KMS-11 (cell line): ENCODE data around the gene SYT1.
A peak's percentile ranks its signal among the peaks of the same experiment; 100 is the strongest.

Source experiments
- H2AFZ ChIP-seq: fragments of 200-600 bp; sonication (generic); 2 replicates; pipeline ENCODE4 v1.6.1; 2016; ENCODE audit warnings: antibody characterized with exemption, mixed run types, low read depth
- H3K27ac ChIP-seq: fragments of 200-600 bp; sonication (generic); 2 replicates; pipeline ENCODE4 v1.6.1; 2016; ENCODE audit warnings: mild to moderate bottlenecking, mixed run types
- H3K27me3 ChIP-seq: fragments of 200-600 bp; sonication (generic); 2 replicates; pipeline ENCODE4 v1.6.1; 2017; ENCODE audit warnings: mild to moderate bottlenecking, low read depth, mixed run types, moderate library complexity; ENCODE audit not compliant: insufficient read depth
- H3K36me3 ChIP-seq: fragments of 200-600 bp; sonication (generic); 2 replicates; pipeline ENCODE4 v1.6.1; 2017; ENCODE audit warnings: mild to moderate bottlenecking, mixed run types; ENCODE audit not compliant: insufficient read depth
- H3K4me1 ChIP-seq: fragments of 200-600 bp; sonication (generic); 2 replicates; pipeline ENCODE4 v1.6.1; 2016; ENCODE audit warnings: mild to moderate bottlenecking, low read depth, mixed run types; ENCODE audit not compliant: poor library complexity, severe bottlenecking
- H3K4me2 ChIP-seq: fragments of 200-600 bp; sonication (generic); 2 replicates; pipeline ENCODE4 v1.7.0; 2016; ENCODE audit warnings: mild to moderate bottlenecking, mixed run types
- H3K4me3 ChIP-seq: fragments of 200-600 bp; sonication (generic); IDR thresholded peaks from 2 replicates; pipeline ENCODE4 v1.6.1; 2017; ENCODE audit warnings: low read depth, low read length, mixed read lengths; ENCODE audit not compliant: insufficient read depth
- H3K79me2 ChIP-seq: fragments of 200-600 bp; sonication (generic); 2 replicates; pipeline ENCODE4 v1.6.1; 2016; ENCODE audit warnings: low read depth, mixed run types; ENCODE audit not compliant: insufficient read depth
- H3K9ac ChIP-seq: fragments of 200-600 bp; sonication (generic); 2 replicates; pipeline ENCODE4 v1.6.1; 2016; ENCODE audit warnings: mild to moderate bottlenecking, mixed run types
- H4K20me1 ChIP-seq: fragments of 200-600 bp; sonication (generic); 2 replicates; pipeline ENCODE4 v1.6.1; 2016; ENCODE audit warnings: mild to moderate bottlenecking, mixed run types; ENCODE audit not compliant: insufficient read depth
- TF ChIP-seq, protein P1 (sequence below): fragments of 200-600 bp; sonication (generic); conservative IDR thresholded peaks from 2 replicates; pipeline ENCODE4 v1.6.1; 2017; ENCODE audit warnings: low read depth, mild to moderate bottlenecking, antibody characterized with exemption, low read length, moderate library complexity, mixed read lengths

SYT1 gene

DNA sequence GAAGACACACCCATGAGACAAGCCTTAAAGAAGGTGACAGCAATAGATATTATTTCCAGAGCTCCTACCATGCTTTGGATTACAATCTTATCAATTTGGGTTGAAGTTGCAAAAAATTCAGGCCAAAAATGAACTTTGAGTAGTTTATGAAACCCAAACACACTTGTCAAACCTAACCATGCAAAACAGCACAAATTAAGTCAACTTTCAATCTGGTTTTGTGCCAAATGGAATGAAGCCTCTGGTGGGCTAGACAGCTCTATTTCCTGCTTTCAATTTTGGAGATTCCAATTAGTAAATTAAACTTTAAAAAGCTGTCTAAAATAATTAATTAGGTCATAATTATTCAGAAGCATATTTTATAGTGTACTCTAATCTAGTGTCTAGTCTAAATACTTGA, 203.4 kb downstream of the SYT1 start:
- no peaks in the 10 kb centered on the region for H3K27me3 ChIP-seq
- no peaks in the 10 kb centered on the region for H4K20me1 ChIP-seq
- TF ChIP-seq, protein P1, sequence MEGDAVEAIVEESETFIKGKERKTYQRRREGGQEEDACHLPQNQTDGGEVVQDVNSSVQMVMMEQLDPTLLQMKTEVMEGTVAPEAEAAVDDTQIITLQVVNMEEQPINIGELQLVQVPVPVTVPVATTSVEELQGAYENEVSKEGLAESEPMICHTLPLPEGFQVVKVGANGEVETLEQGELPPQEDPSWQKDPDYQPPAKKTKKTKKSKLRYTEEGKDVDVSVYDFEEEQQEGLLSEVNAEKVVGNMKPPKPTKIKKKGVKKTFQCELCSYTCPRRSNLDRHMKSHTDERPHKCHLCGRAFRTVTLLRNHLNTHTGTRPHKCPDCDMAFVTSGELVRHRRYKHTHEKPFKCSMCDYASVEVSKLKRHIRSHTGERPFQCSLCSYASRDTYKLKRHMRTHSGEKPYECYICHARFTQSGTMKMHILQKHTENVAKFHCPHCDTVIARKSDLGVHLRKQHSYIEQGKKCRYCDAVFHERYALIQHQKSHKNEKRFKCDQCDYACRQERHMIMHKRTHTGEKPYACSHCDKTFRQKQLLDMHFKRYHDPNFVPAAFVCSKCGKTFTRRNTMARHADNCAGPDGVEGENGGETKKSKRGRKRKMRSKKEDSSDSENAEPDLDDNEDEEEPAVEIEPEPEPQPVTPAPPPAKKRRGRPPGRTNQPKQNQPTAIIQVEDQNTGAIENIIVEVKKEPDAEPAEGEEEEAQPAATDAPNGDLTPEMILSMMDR = no peak
- no peaks in the 10 kb centered on the region for H3K36me3 ChIP-seq
- peak overlapping the region; percentile 85 for H3K27ac ChIP-seq
- peaks cover 100% of the 10 kb centered on the region for H3K4me1 ChIP-seq
- H3K4me2 ChIP-seq = peak overlapping the region; percentile 99
- peak overlapping the region; percentile 31; the same call in 1 of the 2 replicates for H3K9ac ChIP-seq
- no peak overlapping the region for H3K4me3 ChIP-seq
- H3K79me2 ChIP-seq = no peaks in the 10 kb centered on the region
- H2AFZ ChIP-seq = peak overlapping the region; percentile 31

GRCh38 chr12:79069009-79069408, 204.4 kb downstream of the SYT1 start:
- TF ChIP-seq, protein P1 = no peak
- H3K9ac ChIP-seq = peak overlapping the region; percentile 31; the same call in 1 of the 2 replicates
- H3K4me2 ChIP-seq = peak overlapping the region; percentile 99
- H3K27me3 ChIP-seq = no peaks in the 10 kb centered on the region
- H3K4me1 ChIP-seq = peaks cover 98% of the 10 kb centered on the region
- H3K27ac ChIP-seq = peak overlapping the region; percentile 85
- H3K36me3 ChIP-seq = no peaks in the 10 kb centered on the region
- H2AFZ ChIP-seq = peak overlapping the region; percentile 31; the same call in 1 of the 2 replicates
- H3K79me2 ChIP-seq = no peaks in the 10 kb centered on the region
- no peak overlapping the region for H3K4me3 ChIP-seq
- H4K20me1 ChIP-seq = no peaks in the 10 kb centered on the region

GRCh38 chr12:79071498-79071897, 206.9 kb downstream of the SYT1 start:
- no peaks in the 10 kb centered on the region for H4K20me1 ChIP-seq
- peak overlapping the region; percentile 85; the same call in 1 of the 2 replicates for H3K27ac ChIP-seq
- no peak overlapping the region for H3K4me3 ChIP-seq
- no peaks in the 10 kb centered on the region for H3K36me3 ChIP-seq
- no peaks in the 10 kb centered on the region for H3K27me3 ChIP-seq
- peak overlapping the region; percentile 42 for H2AFZ ChIP-seq
- no peaks in the 10 kb centered on the region for H3K79me2 ChIP-seq
- no peak overlapping the region for H3K9ac ChIP-seq
- peak overlapping the region; percentile 99 for H3K4me2 ChIP-seq
- TF ChIP-seq, protein P1 = no peak
- H3K4me1 ChIP-seq = peaks cover 73% of the 10 kb centered on the region

GRCh38 chr12:79073506-79073905, 208.9 kb downstream of the SYT1 start:
- H3K36me3 ChIP-seq = no peaks in the 10 kb centered on the region
- H2AFZ ChIP-seq = no peak overlapping the region
- no peaks in the 10 kb centered on the region for H3K27me3 ChIP-seq
- no peak overlapping the region for H3K4me3 ChIP-seq
- no peaks in the 10 kb centered on the region for H3K79me2 ChIP-seq
- H3K27ac ChIP-seq = no peak overlapping the region
- TF ChIP-seq, protein P1 = no peak
- H3K9ac ChIP-seq = no peak overlapping the region
- H3K4me2 ChIP-seq = no peak overlapping the region
- peaks cover 53% of the 10 kb centered on the region for H3K4me1 ChIP-seq
- no peaks in the 10 kb centered on the region for H4K20me1 ChIP-seq

DNA sequence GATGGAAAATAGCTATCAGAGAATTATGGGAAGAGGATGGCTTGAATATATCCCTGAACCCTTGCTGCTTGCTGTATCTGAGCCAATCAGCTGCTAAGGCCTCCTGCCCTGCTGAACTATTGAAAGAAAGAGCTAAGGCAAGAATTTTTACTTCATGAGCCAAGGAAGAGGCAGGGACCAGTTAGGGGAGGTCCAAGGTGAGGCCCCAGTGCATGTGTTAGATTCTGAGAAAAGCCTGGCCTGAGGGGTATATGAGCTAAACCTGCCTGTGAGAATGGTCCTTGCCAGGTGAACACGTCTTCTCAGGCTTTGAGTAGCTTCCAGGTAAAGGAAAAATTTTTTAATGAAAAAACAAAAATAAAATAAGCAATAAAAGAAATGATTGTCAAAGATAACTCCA, 218.0 kb downstream of the SYT1 start:
- Histone ChIP-seq H3K4me3 (no peak overlapping the region), H3K27ac (no peak overlapping the region), H3K27me3 (no peaks in the 10 kb centered on the region), H4K20me1 (no peaks in the 10 kb centered on the region), H3K4me1 (peaks cover 57% of the 10 kb centered on the region), H3K9ac (no peak overlapping the region), H3K79me2 (no peaks in the 10 kb centered on the region), H3K4me2 (peak overlapping the region; percentile 26), H2AFZ (no peak overlapping the region), H3K36me3 (no peaks in the 10 kb centered on the region)
- TF ChIP-seq, protein P1 = no peak
